ENCODE results near the gene MAPKAP1.

- TF ChIP-seq CTCF (IDR thresholded peaks at IDR 0.05; ENCODE audit: borderline replicate concordance, extremely low read depth, low read length, poor library complexity, severe bottlenecking), result no peak
- no peak for TF ChIP-seq EZH2 (IDR thresholded peaks at IDR 0.05; ENCODE audit: borderline replicate concordance, low read depth, low read length, severe bottlenecking)
Measured at GRCh38 chr9:125570246-125570645, 136.8 kb downstream of the MAPKAP1 start.

Data from DND-41 (cell line).